ENCODE data around the gene OGG1. TPM values are rescaled to one million over a fixed set of nuclear protein-coding genes. Genes with fewer than 3 reads are reported as not detected.

Gene OGG1
- total and polyA plus RNA-seq, 10 of the 15 experiments (the other 5 are each of a cell fraction or from before 2014, with no cell fraction given): 4.8 to 38.8 (median 27.2) TPM

DNA sequence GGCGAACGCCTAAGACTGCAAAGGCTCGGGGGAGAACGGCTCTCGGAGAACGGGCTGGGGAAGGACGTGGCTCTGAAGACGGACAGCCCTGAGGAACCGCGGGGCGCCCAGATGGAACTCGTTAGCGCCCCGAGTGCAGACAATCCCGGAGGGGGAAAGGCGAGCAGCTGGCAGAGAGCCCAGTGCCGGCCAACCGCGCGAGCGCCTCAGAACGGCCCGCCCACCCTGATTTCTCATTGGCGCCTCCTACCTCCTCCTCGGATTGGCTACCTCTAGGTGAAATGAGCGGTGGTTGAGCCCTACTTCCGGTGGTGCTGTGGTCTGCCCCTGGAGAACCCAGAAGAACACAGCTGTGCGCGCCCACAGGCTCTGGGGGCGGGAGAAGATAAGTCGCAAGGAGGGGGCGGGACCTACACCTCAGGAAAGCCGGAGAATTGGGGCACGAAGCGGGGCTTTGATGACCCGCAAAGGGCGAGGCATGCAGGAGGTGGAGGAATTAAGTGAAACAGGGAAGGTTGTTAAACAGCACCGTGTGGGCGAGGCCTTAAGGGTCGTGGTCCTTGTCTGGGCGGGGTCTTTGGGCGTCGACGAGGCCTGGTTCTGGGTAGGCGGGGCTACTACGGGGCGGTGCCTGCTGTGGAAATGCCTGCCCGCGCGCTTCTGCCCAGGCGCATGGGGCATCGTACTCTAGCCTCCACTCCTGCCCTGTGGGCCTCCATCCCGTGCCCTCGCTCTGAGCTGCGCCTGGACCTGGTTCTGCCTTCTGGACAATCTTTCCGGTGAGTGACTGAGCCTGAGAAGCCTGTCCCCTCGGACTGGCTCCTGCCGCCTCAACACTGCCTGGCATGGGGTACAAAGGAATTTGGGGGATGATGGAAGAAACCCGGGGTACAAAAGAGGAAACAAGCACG lies at the start of gene OGG1 (continued):
- TF ChIP-seq, protein P1, sequence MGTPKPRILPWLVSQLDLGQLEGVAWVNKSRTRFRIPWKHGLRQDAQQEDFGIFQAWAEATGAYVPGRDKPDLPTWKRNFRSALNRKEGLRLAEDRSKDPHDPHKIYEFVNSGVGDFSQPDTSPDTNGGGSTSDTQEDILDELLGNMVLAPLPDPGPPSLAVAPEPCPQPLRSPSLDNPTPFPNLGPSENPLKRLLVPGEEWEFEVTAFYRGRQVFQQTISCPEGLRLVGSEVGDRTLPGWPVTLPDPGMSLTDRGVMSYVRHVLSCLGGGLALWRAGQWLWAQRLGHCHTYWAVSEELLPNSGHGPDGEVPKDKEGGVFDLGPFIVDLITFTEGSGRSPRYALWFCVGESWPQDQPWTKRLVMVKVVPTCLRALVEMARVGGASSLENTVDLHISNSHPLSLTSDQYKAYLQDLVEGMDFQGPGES (IDR thresholded peaks at IDR 0.05): no peak
- TF ChIP-seq CREB1 (IDR thresholded peaks at IDR 0.05; ENCODE audit: low read depth) (peak; percentile 42; the same call in 1 of the 2 replicates), BACH1 (IDR thresholded peaks at IDR 0.05; ENCODE audit: borderline replicate concordance) (no peak), RBBP5 (conservative IDR thresholded peaks at IDR 0.05) (no peak), ATF7 (IDR thresholded peaks at IDR 0.05; ENCODE audit: low read depth) (peak; percentile 82), BHLHE40 (IDR thresholded peaks at IDR 0.05; ENCODE audit: borderline replicate concordance in 1 of 2, low read depth in 2 of 2, low read length in 1 of 2) (peak in 1 of 2 experiments; percentile 36; a peak in 1 of 4 replicates), STAT3 (IDR thresholded peaks at IDR 0.05; ENCODE audit: low read depth, low read length) (no peak), LARP7 (IDR thresholded peaks at IDR 0.05) (peak; percentile 53; the same call in 1 of the 2 replicates), MTA3 (IDR thresholded peaks at IDR 0.05; ENCODE audit: borderline replicate concordance, low read length) (no peak), USF1 (IDR thresholded peaks at IDR 0.05; ENCODE audit: borderline replicate concordance, extremely low read length, insufficient read depth, low read depth, low read length) (no peak), PAX8 (IDR thresholded peaks at IDR 0.05) (no peak), POLR2AphosphoS2 (IDR thresholded peaks at IDR 0.05; ENCODE audit: low read depth, low read length) (peak; percentile 69; the same call in 1 of the 2 replicates), E2F8 (IDR thresholded peaks at IDR 0.05; ENCODE audit: low read depth, partially characterized antibody) (peak; percentile 64), TCF12 (IDR thresholded peaks at IDR 0.05; ENCODE audit: low read depth, low read length) (peak; percentile 85), IRF4 (IDR thresholded peaks at IDR 0.05; ENCODE audit: low read depth, low read length) (no peak), MEF2A (IDR thresholded peaks at IDR 0.05; ENCODE audit: insufficient read depth, low read depth, low read length) (no peak), SUPT20H (IDR thresholded peaks at IDR 0.05; ENCODE audit: borderline replicate concordance, control insufficient read depth, low read depth, low read length) (no peak), NFIC (IDR thresholded peaks at IDR 0.05; ENCODE audit: low read depth, low read length) (no peak), ZZZ3 (IDR thresholded peaks at IDR 0.05; ENCODE audit: control insufficient read depth, insufficient read length, low read depth) (no peak), ASH2L (IDR thresholded peaks at IDR 0.05; ENCODE audit: borderline replicate concordance, low read depth) (no peak), NFYA (IDR thresholded peaks at IDR 0.05; ENCODE audit: borderline replicate concordance, low read depth, low read length) (no peak; the same call in 1 of the 2 replicates)
- TF ChIP-seq, protein P2, sequence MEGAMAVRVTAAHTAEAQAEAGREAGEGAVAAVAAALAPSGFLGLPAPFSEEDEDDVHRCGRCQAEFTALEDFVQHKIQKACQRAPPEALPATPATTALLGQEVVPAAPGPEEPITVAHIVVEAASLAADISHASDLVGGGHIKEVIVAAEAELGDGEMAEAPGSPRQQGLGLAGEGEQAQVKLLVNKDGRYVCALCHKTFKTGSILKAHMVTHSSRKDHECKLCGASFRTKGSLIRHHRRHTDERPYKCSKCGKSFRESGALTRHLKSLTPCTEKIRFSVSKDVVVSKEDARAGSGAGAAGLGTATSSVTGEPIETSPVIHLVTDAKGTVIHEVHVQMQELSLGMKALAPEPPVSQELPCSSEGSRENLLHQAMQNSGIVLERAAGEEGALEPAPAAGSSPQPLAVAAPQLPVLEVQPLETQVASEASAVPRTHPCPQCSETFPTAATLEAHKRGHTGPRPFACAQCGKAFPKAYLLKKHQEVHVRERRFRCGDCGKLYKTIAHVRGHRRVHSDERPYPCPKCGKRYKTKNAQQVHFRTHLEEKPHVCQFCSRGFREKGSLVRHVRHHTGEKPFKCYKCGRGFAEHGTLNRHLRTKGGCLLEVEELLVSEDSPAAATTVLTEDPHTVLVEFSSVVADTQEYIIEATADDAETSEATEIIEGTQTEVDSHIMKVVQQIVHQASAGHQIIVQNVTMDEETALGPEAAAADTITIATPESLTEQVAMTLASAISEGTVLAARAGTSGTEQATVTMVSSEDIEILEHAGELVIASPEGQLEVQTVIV (IDR thresholded peaks at IDR 0.05; ENCODE audit: borderline replicate concordance, partially characterized antibody): no peak

All from GM12878 (cell line).